Measurements from ENCODE around the gene IGFL3.
"Not testable (repeated sequence)": the region's sequence is repeated elsewhere in the genome, so short reads cannot be mapped to it uniquely, and the experiment has no call there.

The IGFL3 gene

DNA sequence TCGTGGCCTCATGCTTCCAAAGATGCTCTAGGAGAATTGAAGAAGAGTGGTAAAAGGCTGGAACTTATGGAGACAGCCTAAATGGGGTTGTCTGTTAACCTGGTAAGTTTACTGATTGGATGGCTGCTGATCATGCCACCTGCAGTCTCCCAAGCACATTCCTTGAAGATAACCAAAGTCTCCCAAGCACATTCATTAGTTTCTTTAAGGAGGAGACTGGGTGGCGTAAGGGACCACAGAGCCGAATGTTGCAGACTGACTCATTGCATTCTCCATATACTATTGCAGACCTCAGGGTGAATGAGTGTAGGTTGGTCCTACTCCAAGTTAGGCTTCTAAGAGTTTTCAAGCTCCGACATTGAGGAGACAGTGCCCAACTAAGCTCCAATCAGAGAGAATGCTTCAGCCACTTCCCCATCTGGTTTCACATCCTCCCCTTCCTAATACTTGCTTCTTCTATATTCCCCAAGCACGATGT, at the start of gene IGFL3:
Gene IGFL3, minus strand, starts transcription at position 51 of the 478 bp plus-strand sequence. Its CDS starts 39 bp downstream, at position 12.
- no peak for DNase-seq

DNA sequence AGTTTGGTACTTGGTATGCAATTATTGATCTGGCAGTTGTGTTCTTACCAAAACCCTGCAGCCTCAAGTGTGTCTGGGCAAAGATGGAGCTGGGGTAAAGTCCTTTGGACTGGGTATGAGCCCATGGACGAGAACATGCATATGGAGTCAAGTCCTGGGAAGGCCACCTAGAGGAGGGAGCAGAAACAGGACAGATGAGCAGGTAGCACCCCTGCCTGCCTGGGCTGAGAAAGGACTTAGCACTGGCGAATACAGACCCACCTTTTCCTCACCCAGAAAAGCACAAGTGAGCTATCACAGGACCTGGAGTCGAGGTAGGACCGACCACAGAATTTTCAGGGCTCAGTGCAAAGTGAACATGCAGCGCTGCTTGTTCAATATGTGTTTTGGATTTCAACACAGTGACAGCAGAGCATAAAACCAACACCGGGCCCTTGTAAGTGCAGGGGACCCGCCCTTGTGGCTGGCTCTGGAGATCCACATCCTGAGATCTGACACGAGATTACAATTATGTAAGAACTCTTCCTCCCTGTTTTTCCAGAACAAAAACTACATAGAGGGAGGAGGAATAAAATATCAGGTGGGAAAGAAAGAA, 49.5 kb upstream of the IGFL3 start:
- DNase-seq = no peak

DNA sequence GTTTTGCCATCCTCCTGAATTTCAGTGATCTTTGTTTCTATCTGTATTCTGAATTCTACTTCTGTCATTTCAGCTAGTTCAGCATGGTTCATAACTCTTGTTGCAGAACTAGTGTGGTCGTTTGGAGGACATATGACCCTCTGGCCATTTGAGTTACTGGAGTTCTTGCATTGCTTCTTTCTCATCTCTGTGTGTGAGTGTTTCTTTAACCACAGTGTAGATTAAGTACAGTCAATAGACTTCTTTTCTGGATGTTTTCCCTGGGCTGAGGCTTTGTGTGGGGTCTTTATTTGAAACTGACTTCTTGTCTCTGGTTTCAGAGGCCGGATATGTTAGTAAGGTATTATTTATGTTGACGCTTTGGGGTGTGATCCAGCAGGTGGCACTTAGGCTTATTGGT, 38.2 kb upstream of the IGFL3 start:
- DNase-seq = no peak

DNA sequence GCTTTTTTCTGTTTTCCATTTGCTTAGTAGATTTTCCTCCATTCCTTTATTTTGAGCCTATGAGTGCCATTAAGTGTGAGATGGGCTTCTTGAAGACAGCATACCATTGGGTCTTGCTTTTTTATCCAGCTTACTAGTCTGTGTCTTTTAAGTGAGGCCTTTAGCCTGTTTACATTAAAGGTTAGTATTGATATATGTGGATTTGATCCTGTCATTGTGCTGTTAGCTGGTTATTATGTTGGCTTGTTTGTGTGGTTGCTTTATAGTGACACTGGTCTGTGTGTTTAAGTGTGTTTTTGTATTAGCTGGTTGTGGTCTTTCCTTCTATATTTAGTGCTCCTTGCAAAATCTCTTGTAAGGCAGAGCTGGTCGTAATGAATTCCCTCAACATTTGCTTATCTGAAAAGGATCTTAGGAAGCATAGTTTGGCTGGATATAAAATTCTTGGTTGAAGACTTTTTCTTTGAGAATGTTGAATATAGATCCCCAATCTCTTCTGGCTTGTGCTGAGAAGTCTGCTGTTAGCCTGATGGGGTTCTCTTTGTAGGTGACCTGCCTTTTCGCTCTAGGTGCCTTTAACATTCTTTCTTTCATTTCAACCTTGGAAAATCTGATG, 37.3 kb upstream of the IGFL3 start:
- DNase-seq = not testable (repeated sequence)

DNA sequence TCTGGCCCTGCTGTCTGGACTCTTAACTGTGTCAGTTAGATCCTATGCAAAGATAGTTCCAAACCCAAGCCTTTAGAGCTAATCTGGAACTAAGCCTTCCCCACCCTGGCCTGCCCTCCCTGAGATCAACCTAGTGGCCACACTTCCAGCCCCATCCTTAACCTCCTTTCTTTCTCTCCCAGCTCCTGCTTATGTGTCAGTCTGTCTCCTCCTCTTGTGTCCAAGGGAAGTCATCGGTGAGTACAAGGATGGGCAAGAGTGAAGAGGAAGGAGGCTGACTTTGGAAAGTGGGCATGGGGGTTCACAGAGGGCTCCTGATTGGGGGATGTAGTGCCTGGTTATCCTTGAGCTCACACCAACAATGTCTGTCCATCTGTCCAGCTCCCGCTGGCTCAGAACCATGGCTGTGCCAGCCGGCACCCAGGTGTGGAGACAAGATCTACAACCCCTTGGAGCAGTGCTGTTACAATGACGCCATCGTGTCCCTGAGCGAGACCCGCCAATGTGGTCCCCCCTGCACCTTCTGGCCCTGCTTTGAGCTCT, 35.8 kb upstream of the IGFL3 start:
- DNase-seq = no peak

DNA sequence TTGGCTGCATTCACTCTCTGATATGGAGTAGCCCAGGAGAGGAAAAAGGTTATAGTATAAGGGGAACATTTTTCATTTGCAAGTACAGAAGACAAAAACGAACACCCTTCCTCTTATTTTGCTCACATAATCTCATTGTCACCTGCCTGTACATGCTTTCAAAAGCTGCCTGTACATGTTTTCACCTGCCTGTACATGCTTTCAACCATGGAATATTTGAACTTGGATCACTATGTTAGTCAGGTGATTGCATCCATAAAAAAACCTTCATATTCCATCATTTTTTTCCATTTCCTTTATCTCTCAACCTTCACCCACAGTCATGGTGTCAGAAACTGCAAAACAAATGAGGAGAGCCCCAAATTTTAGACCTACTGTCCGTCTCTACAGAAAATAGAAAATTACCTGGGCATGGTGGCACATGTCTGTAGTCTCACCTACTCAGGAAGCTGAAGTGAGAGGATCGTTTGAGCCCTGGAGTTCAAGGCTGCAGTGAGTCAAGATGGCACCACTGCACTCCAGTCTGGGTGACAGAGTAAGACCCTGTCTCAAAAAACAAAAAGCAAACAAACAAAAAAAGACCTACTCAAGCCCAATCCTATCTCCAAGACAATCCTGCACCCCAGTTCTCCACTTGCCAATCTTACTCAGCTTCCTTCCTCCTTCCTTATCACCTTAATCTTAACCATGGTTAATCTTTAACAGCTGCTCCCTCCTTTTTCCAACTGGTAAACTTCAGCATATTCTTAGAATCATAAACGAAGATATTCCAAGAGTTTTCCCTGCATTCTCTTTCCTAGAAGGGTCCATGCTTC, 35.1 kb upstream of the IGFL3 start:
- DNase-seq = no peak

DNA sequence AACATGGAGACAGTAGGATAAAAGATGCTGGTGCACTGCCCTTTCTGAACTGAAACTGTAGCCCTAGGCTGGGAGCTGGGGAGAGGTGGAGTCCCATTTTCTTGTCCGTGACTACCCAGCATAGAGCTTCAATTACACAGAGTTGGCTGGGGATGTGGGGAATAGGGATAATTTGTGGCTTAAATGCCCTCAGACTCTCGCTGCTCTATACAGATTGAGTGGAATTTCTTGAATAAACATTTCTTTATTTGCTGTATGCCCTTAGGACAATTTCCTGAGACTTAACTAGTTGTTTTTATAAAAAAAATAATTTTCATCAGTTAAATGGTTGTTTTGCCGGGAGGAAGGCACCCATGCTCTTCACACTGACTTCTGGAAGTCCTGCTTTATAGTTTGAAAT, 30.7 kb upstream of the IGFL3 start:
- DNase-seq = no peak

DNA sequence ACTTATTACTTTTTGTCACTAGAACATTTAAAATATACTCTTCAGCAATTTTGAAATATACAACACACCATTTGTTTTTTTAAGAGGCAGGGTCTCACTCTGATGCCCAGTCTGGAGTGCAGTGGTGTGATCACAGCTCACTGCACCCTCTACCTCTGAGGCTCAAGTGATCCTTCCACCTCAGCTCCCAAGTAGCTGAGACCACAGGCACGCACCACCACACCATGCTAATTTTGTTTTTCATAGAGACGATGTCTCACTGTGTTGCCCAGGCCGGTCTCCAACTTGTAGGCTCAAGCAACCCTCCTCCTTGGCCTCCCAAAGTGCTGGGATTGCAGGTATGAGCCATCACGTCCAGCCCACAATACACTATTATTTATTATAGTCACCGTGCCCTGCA, 26.1 kb upstream of the IGFL3 start:
- no peak for DNase-seq

DNA sequence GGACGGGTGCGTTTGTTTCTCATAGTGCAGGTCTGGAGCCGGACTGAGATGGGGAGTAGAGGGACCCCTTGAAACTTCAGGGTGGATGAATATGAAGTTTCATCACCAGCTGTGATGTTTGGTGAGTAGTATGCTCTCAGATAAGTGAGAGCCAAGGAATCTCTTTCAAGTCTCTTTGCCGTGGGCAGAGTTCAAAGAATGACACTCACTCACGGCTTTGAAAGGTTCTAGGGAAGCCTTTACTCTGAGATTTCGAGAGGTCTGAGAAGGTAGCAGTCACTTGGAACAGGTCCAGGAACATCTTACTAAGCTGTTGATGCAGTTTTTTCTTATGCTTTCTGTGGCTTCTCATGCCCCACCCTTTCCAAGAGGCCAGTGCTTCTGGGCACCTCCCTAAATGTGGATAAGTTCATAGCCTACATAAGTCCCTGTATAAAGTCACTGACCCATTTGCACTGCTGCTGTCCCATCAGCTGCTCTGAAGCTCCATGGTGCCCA, 23.4 kb upstream of the IGFL3 start, which contains the start of gene IGFL2:
Gene IGFL2, plus strand, starts transcription at position 448 of the 498 bp plus-strand sequence. Its CDS starts 41 bp downstream, at position 489.
- DNase-seq = no peak

DNA sequence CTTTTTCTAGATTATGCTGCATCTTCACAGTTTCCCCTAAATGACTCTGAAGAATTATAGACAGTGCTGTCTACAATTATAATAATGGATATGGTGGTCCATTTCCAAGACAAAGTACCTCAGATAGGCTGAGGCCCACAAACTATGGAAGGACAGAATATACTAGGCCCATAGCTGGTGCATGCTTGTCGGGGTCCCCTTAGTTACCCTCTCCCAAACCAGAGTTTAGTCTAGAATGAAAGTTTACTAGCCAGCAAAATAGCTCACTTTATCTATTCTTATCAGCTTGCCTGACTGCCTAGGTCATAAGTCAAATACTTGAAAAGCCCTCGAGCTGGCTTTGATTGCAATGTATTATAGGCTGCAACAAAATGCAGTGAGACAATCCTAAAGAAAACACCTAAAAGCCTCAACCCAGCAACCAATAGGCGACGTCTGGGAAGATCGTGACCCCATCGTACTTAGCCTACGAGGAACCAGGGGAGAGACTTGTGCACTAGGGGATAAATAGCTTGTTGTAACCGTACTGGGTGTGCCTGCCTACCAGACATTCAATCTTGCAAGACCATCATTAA, 22.8 kb upstream of the IGFL3 start:
- DNase-seq = no peak

DNA sequence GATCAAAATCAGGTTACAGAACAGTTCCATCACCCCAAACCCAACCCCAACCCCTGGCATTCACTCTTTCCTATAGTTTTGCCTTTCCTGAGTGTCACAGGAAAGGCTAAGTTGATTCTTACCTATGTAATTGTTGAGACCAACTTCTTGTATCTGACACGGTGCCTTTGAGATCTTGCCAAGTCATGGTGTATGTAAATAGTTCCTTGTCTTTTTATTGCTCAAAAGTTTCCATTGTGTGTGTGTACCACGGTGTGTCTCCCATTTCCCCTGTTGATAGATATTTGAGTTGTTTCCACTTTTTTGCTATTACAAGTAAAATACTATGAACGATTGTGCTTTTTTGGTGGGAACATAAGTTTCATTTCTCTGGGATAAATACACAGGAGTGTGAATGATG, 20.3 kb upstream of the IGFL3 start:
- no peak for DNase-seq

DNA sequence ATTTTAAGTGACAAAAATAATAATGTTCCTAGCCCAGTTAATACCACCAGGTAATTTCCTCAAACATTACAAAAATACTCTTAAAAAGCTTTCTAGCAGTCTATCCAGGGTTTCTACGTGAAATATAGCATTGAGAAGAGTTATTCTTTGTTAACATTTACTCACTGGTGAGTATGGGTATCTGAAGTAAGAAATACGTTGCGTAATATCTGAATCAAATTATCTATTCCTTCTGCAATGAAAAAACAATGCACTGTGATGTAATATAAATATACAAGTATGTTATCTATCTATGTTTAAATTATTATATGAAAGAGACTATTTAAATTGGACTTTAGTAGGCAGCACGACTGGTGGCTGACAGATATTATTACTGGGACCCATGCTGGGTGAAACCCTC, 17.8 kb upstream of the IGFL3 start:
- DNase-seq = no peak

DNA sequence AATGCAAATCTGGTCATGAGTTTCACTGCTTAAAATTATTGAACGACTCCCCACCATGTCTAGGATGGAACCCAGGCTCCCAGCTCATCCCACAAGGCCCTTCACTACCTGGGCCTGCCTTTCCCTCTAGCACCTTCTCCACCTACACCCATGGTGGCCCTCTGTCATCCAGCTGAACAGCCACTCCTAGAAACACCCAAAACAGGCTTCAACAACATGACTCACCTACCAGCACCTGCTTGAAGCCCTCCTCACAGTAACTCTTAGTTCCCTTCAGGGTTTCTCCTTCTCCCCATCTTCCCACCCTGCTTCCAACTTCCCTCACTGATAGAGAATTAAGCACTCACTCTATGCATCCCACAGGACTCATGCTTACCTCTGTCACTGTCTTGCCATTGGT, 16.9 kb upstream of the IGFL3 start:
- DNase-seq = no peak

DNA sequence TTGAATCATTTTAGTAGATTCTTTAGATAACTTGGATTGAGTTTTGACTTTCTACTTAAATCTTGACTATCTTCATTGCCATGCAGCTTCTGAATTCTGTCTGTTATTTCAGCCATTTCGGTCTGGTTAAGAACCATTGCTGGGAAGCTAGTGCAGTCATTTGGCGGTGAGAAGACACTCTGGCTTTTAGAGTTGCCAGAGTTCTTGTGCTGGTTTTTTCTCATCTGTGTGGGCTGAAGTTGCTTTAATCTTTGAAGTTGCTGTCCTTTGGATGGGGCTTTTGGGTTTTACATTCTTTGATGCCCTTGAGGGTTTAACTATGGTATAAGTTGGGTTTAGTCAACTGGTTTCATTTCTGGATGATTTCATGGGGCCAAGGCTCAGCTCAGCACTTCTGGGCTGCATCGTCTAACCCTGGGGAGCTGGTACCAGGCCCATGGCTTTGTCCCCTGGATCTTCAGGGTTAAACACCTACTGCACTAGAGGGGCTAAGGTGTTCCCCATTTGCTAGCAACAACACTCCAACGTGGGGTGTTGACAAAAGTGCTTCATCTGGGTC, 13.5 kb upstream of the IGFL3 start:
- no peak for DNase-seq

DNA sequence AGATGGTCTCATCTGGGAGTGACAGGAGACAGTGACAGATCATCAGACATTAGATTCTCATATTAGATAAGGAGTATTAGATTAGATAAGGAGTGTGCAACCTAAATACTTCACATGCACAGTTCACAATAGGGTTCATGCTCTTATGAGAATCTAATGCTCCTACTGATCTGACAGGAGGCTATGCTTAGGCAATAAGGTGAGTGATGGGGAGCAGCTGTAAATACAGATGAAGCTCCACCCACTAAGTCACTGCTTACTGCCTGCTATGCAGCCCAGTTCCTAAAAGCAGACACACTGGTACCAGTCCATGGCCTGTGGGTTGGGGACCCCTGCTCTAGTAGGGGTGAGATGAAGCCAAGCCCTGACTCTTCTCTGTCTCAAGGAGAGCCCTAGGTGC, 10.0 kb upstream of the IGFL3 start:
- DNase-seq = no peak

DNA sequence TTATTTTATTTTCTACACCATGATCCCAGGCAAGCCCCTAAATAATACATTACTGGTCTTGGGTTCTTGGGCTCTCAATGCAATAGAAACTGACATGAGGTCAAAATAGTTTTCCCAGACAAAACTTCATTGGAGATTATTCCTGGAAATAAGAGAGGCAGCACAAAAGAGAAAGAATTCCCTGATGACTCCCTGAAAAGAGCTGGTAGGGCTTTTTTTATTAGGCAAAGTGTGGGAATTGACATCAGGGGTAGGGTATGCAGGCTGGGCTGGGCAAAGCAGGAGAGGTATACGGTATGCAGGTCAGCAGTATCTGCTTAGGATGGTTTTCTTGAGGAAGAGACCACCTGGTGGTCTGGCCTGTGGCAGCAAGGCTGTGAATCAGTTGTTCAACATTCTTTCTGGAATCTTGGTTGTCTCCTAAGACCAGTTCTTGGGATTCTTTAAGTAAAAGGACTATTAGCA, 9.3 kb upstream of the IGFL3 start:
- no peak for DNase-seq

DNA sequence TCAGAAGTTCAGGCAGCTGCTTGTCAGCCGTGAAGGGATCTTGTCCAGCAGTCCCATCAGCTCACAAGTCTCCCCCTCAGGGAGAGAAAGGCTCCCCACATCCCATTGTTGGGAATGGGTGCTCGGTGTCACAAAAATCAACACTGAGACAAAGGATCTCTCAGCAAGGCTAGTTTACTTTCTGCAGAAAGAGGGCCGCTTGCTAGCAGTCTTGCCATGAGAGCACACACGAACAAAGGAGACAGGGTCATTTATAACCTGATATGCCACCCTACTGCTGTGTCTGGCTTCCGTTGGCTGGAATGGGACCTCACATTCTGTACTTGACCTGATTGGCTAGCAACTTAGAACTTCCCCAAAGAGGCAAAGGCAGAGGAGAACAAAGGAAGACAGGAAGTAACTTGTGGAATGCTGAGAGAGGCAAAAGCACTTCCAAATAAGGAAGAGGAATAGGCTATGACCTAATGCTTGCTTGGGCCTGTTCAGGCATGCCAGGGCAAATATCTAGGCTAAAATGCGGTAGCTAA, 8.7 kb upstream of the IGFL3 start:
- DNase-seq = peak in 1 of 2 experiments; percentile 42

DNA sequence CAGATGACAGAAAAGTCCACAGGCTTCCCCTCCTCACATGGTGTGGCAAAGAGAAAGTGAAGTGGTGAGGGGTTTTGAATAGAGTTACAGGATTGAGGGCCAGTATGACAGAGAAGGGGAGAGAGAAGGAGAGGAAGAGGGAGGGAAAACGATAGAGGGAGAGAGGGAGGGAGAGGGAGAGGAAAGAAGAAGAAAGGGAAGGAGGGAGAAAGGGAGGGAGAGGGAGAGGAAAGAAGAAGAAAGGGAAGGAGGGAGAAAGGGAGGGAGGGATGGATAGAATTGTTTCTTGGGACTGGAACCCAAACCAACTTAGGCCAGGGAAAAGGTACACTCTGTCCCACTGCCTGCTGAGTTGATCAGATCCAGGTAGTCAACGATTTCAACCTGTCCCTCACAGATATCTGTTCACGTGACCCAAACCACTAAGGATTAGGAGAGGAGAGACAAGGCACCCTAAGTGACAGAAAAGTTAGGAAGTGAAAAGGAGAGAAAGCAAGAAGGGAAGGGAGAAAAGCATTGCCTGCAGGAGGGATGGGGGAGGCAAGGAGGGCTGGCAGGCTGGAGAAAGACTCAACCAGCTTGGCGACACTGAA, 8.1 kb upstream of the IGFL3 start:
- DNase-seq = no peak

DNA sequence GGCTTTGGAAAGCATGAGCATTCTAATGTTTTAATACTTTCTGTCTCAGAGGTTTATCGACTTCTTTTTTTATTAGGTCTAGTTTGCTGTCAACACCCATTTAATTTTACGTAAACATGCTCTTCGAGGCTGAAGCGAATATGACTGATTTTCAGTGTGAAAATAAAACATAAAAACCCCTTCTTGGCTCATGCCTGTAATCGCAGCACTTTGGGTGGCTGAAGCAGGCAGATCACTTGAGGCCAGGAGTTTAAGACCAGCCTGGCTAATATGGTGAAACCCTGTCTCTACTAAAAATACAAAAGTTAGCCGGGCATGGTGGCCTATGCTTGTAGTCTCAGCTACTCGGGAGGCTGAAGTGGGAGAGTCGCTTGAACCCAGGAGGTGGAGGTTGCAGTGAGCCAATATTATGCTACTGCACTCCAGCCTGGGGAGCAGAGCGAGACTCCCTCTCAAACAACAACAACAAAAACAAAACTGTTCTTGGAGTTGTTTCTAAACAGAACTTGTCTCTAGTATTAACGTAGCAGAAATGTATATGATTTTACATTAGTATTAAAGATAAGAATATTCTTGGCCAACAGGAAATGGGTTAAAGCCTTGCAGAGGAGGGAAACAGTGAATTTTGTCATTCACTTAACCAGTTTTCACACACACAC, 7.1 kb upstream of the IGFL3 start:
- no peak for DNase-seq

DNA sequence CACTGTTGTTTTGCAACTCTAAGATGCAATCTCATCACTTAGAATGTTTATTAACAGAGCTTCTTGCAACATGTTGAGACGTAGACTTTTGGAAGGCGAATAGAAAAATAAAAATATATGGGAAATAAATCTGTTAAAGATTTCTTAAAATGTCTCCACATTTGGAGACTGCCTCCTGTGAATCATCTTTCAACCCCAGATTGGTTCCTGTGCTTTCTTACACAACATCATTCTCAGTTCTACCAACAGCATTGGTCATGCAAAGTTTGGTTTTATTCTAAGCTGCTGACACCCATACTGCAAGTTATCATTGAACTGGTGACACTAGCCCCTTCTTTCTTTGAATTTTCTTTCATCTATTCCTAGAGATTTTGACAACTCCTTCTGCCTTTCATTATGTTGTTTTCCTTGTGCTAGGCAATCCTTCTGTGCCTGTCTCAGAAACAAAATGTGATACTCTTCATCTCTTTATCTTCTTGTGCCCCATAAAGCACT, 1.6 kb upstream of the IGFL3 start:
- DNase-seq = no peak

DNA sequence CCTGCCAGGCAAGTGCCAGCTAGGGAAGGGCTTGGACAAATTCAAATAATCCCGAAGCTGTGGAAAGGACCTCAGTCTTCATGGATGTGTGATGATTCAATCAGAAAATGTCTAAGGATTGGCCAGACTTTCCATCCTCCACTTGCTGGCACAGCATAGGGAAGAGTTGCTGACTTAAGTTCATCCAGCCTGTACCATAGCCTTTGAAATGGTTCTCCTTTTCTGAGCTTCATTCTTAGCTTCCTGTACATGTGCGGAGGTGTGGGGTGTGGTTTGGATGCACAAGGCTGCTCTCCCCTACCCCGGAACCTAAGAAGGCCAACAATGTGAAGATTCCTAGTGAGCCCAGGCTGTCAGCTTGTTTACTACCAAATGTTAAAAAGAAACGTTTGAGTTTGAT, 959 bp upstream of the IGFL3 start:
- DNase-seq = no peak

Data from NCI-H1930 (cell line).